ENCODE results near the gene EMX1. TPM values are rescaled to one million over a fixed set of nuclear protein-coding genes. Genes with fewer than 3 reads are reported as not detected.

EMX1 gene
- polyA plus RNA-seq, 1 donor from 2014 or later, result 0.33 TPM

- Histone ChIP-seq H3K9ac (ENCODE audit: low read length) (no peak overlapping the region), H3K79me2 (replicated peaks; ENCODE audit: insufficient read depth, low read length) (no peaks in the 10 kb centered on the region), H3K36me3 (ENCODE audit: insufficient read depth, low read length) (no peaks in the 10 kb centered on the region), H3K9me2 (ENCODE audit: insufficient read depth, low read length) (no peaks in the 10 kb centered on the region), H4K20me1 (ENCODE audit: insufficient read depth) (no peaks in the 10 kb centered on the region), H3K27me3 (ENCODE audit: insufficient read depth, low read depth, low read length) (no peaks in the 10 kb centered on the region), H3F3A (ENCODE audit: insufficient read depth, low read length, poor library complexity, severe bottlenecking) (no peaks in the 10 kb centered on the region), H3K4me3 (ENCODE audit: low read length) (no peak overlapping the region), H3K9me3 (ENCODE audit: low read length) (no peaks in the 10 kb centered on the region), H3K27ac (ENCODE audit: low read length) (no peak overlapping the region), H3K4me2 (ENCODE audit: low read length) (no peak overlapping the region), H2AFZ (ENCODE audit: low read depth, low read length) (no peak overlapping the region)
- TF ChIP-seq POLR2AphosphoS5 (IDR thresholded peaks at IDR 0.05) (peak; percentile 39), MXI1 (conservative IDR thresholded peaks at IDR 0.05; ENCODE audit: poor library complexity, severe bottlenecking) (no peak), CTCF (IDR thresholded peaks at IDR 0.05; ENCODE audit: poor library complexity, severe bottlenecking) (no peak), EZH2 (IDR thresholded peaks at IDR 0.05; ENCODE audit: borderline replicate concordance, insufficient read depth, low read length, poor library complexity, severe bottlenecking) (no peak), SMC3 (conservative IDR thresholded peaks at IDR 0.05; ENCODE audit: poor library complexity) (no peak), EP300 (conservative IDR thresholded peaks at IDR 0.05; ENCODE audit: poor library complexity, severe bottlenecking) (peak; percentile 18), REST (IDR thresholded peaks at IDR 0.05; ENCODE audit: borderline replicate concordance) (no peak), TAF1 (IDR thresholded peaks at IDR 0.05; ENCODE audit: low read depth) (no peak), RAD21 (conservative IDR thresholded peaks at IDR 0.05) (no peak)
Observed at GRCh38 chr2:72895759-72896281, 21.5 kb upstream of the EMX1 start.

- Histone ChIP-seq H3K9me3 (ENCODE audit: low read length) (no peaks in the 10 kb centered on the region), H3K27me3 (ENCODE audit: insufficient read depth, low read depth, low read length) (no peaks in the 10 kb centered on the region), H4K20me1 (ENCODE audit: insufficient read depth) (no peaks in the 10 kb centered on the region), H3K9ac (ENCODE audit: low read length) (no peak overlapping the region), H3K36me3 (ENCODE audit: insufficient read depth, low read length) (no peaks in the 10 kb centered on the region), H3K4me3 (ENCODE audit: low read length) (no peak overlapping the region), H3F3A (ENCODE audit: insufficient read depth, low read length, poor library complexity, severe bottlenecking) (no peaks in the 10 kb centered on the region), H2AFZ (ENCODE audit: low read depth, low read length) (no peak overlapping the region), H3K9me2 (ENCODE audit: insufficient read depth, low read length) (no peaks in the 10 kb centered on the region), H3K79me2 (replicated peaks; ENCODE audit: insufficient read depth, low read length) (no peaks in the 10 kb centered on the region), H3K27ac (ENCODE audit: low read length) (no peak overlapping the region), H3K4me2 (ENCODE audit: low read length) (no peak overlapping the region)
- TF ChIP-seq POLR2AphosphoS5 (IDR thresholded peaks at IDR 0.05) (no peak), RAD21 (conservative IDR thresholded peaks at IDR 0.05) (no peak), REST (IDR thresholded peaks at IDR 0.05; ENCODE audit: borderline replicate concordance) (no peak), CTCF (IDR thresholded peaks at IDR 0.05; ENCODE audit: poor library complexity, severe bottlenecking) (no peak), MXI1 (conservative IDR thresholded peaks at IDR 0.05; ENCODE audit: poor library complexity, severe bottlenecking) (no peak), EZH2 (IDR thresholded peaks at IDR 0.05; ENCODE audit: borderline replicate concordance, insufficient read depth, low read length, poor library complexity, severe bottlenecking) (no peak), TAF1 (IDR thresholded peaks at IDR 0.05; ENCODE audit: low read depth) (no peak), EP300 (conservative IDR thresholded peaks at IDR 0.05; ENCODE audit: poor library complexity, severe bottlenecking) (no peak), SMC3 (conservative IDR thresholded peaks at IDR 0.05; ENCODE audit: poor library complexity) (no peak)
Observed at GRCh38 chr2:72896446-72896845, 20.9 kb upstream of the EMX1 start.

All from neural cell (in vitro differentiated cells).